Measurements from ENCODE around the gene LOXL3. TPM values are rescaled to one million over a fixed set of nuclear protein-coding genes. Genes with fewer than 3 reads are reported as not detected.

The LOXL3 gene
- total RNA-seq, 1 experiment from 2014 or later = 0.88 TPM

DNA sequence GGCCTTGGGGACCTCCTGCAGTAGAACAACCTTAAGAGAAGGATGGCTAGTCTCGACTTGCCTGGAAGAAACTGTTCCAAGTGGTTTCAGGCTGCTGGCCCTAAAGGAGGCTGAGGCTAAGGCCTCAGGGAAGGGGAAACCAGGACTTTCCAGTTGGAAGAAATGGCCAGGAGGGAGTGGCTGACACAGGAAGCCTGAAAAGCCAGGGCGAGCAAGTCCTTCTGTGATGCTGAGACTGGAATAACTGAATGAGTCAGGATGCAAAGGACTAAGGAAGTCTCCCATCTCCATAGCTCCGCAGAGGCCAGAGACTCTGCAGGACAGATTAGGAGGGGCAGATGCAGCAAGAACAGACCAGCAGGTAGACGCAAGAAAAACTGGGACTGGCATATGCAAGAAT, 16.6 kb downstream of the LOXL3 start:
- Histone ChIP-seq H3K27me3 (replicated peaks; ENCODE audit: insufficient read depth, low read depth, low read length, poor library complexity) (peaks cover 10% of the 10 kb centered on the region), H3K4me3 (ENCODE audit: low read depth, low read length, poor library complexity, severe bottlenecking) (no peak overlapping the region), H3K27ac (ENCODE audit: low read depth, low read length, poor library complexity, severe bottlenecking) (no peak overlapping the region), H3K4me1 (ENCODE audit: insufficient read depth, low read length, poor library complexity, severe bottlenecking) (no peaks in the 10 kb centered on the region), H3K9me3 (ENCODE audit: low read depth, low read length, poor library complexity, severe bottlenecking) (no peaks in the 10 kb centered on the region), H3K36me3 (ENCODE audit: insufficient read depth, low read length, poor library complexity, severe bottlenecking) (peaks cover 5% of the 10 kb centered on the region)
- CTCF ChIA-PET = no interaction called here
- intact Hi-C loops (cut with micrococcal nuclease; ENCODE audit: unreplicated experiment) = loop anchor here (10.0 kb wide), 1 partner anchor 202 kb away; no protein-coding TSS in a partner anchor
- no peak for TF ChIP-seq EZH2 (IDR thresholded peaks at IDR 0.05; ENCODE audit: borderline replicate concordance, low read depth, low read length, poor library complexity, severe bottlenecking)
- TF ChIP-seq, protein P1, sequence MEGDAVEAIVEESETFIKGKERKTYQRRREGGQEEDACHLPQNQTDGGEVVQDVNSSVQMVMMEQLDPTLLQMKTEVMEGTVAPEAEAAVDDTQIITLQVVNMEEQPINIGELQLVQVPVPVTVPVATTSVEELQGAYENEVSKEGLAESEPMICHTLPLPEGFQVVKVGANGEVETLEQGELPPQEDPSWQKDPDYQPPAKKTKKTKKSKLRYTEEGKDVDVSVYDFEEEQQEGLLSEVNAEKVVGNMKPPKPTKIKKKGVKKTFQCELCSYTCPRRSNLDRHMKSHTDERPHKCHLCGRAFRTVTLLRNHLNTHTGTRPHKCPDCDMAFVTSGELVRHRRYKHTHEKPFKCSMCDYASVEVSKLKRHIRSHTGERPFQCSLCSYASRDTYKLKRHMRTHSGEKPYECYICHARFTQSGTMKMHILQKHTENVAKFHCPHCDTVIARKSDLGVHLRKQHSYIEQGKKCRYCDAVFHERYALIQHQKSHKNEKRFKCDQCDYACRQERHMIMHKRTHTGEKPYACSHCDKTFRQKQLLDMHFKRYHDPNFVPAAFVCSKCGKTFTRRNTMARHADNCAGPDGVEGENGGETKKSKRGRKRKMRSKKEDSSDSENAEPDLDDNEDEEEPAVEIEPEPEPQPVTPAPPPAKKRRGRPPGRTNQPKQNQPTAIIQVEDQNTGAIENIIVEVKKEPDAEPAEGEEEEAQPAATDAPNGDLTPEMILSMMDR (conservative IDR thresholded peaks at IDR 0.05; ENCODE audit: low read depth, low read length) = no peak
- DNase-seq (ENCODE audit: low spot score) = no peak
- no TSS peak for BruUV-seq (replicated peaks)
- POLR2A ChIA-PET (ENCODE audit: low non-redundant PET) = no interaction called here

GRCh38 chr2:74536166-74536950, 17.4 kb downstream of the LOXL3 start:
- ChIA-PET POLR2A (ENCODE audit: low non-redundant PET) (no interaction called here), CTCF (no interaction called here)
- intact Hi-C loops (cut with micrococcal nuclease; ENCODE audit: unreplicated experiment) = loop anchor here (10.0 kb wide), 1 partner anchor 202 kb away; no protein-coding TSS in a partner anchor
- no peak overlapping the region for H3K27ac ChIP-seq (ENCODE audit: low read depth, low read length, poor library complexity, severe bottlenecking)
- no peak overlapping the region for H3K4me3 ChIP-seq (ENCODE audit: low read depth, low read length, poor library complexity, severe bottlenecking)
- TF ChIP-seq EZH2 (IDR thresholded peaks at IDR 0.05; ENCODE audit: borderline replicate concordance, low read depth, low read length, poor library complexity, severe bottlenecking) = no peak
- TF ChIP-seq, protein P1 (conservative IDR thresholded peaks at IDR 0.05; ENCODE audit: low read depth, low read length) = no peak
- no TSS peak for BruUV-seq (replicated peaks)
- no peaks in the 10 kb centered on the region for H3K9me3 ChIP-seq (ENCODE audit: low read depth, low read length, poor library complexity, severe bottlenecking)
- H3K4me1 ChIP-seq (ENCODE audit: insufficient read depth, low read length, poor library complexity, severe bottlenecking) = peaks cover 1% of the 10 kb centered on the region
- DNase-seq (ENCODE audit: low spot score) = no peak
- H3K36me3 ChIP-seq (ENCODE audit: insufficient read depth, low read length, poor library complexity, severe bottlenecking) = peaks cover 5% of the 10 kb centered on the region
- peaks cover 10% of the 10 kb centered on the region for H3K27me3 ChIP-seq (replicated peaks; ENCODE audit: insufficient read depth, low read depth, low read length, poor library complexity)

DNA sequence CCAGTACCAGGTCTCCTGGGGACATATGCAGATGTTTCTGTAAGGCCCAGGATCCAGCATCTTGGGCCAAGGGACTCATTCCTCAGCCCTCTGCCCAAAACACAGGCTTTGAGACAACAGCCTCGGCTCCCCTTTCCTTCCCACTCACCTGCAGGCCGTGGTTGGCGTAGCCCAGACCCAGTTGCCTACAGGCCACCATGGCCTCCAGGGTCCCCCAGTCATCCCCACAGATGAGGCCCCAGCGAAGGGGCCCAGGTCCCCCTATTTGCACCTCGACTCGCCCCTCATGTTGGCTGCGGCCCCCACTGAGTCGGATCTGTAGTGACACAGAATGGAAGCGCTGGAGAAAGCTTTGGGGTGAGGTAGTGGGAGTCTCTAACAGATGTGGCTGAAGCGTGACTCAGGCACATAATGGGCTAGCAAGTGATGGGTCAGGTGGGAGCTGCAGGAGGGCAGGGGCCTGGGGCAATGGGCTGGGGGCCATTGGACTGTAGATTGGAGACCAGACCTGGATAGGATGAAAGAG, 18.2 kb downstream of the LOXL3 start:
- peaks cover 8% of the 10 kb centered on the region for H3K4me1 ChIP-seq (ENCODE audit: insufficient read depth, low read length, poor library complexity, severe bottlenecking)
- H3K9me3 ChIP-seq (ENCODE audit: low read depth, low read length, poor library complexity, severe bottlenecking) = no peaks in the 10 kb centered on the region
- POLR2A ChIA-PET (ENCODE audit: low non-redundant PET) = no interaction called here
- H3K27ac ChIP-seq (ENCODE audit: low read depth, low read length, poor library complexity, severe bottlenecking) = no peak overlapping the region
- intact Hi-C loops (cut with micrococcal nuclease; ENCODE audit: unreplicated experiment) = loop anchor here (10.0 kb wide), 1 partner anchor 201 kb away; no protein-coding TSS in a partner anchor
- no peak for DNase-seq (ENCODE audit: low spot score)
- CTCF ChIA-PET = no interaction called here
- H3K36me3 ChIP-seq (ENCODE audit: insufficient read depth, low read length, poor library complexity, severe bottlenecking) = peaks cover 5% of the 10 kb centered on the region
- no TSS peak for BruUV-seq (replicated peaks)
- H3K27me3 ChIP-seq (replicated peaks; ENCODE audit: insufficient read depth, low read depth, low read length, poor library complexity) = peaks cover 10% of the 10 kb centered on the region
- TF ChIP-seq EZH2 (IDR thresholded peaks at IDR 0.05; ENCODE audit: borderline replicate concordance, low read depth, low read length, poor library complexity, severe bottlenecking) = no peak
- TF ChIP-seq, protein P1 (conservative IDR thresholded peaks at IDR 0.05; ENCODE audit: low read depth, low read length) = no peak
- no peak overlapping the region for H3K4me3 ChIP-seq (ENCODE audit: low read depth, low read length, poor library complexity, severe bottlenecking)
